GM12865 (cell line): ENCODE data around the gene CCDC47.
"Not testable (repeated sequence)": the region's sequence is repeated elsewhere in the genome, so short reads cannot be mapped to it uniquely, and the experiment has no call there.

Experiments
- DNase-seq: peaks from one replicate; pipeline ENCODE4 v3.0.0; 2010; ENCODE audit warnings: low read depth
- H3K4me3 ChIP-seq: 2 replicates; pipeline ENCODE4 v1.5.1; 2011; ENCODE audit warnings: mild to moderate bottlenecking, low read depth, low read length, control low read depth
- CTCF ChIP-seq: IDR thresholded peaks from 2 replicates; pipeline ENCODE4 v1.5.1; 2011; ENCODE audit warnings: low read length, control low read depth, low read depth, inconsistent platforms; ENCODE audit not compliant: insufficient read depth; ENCODE audit errors: missing control alignments

The CCDC47 gene

DNA sequence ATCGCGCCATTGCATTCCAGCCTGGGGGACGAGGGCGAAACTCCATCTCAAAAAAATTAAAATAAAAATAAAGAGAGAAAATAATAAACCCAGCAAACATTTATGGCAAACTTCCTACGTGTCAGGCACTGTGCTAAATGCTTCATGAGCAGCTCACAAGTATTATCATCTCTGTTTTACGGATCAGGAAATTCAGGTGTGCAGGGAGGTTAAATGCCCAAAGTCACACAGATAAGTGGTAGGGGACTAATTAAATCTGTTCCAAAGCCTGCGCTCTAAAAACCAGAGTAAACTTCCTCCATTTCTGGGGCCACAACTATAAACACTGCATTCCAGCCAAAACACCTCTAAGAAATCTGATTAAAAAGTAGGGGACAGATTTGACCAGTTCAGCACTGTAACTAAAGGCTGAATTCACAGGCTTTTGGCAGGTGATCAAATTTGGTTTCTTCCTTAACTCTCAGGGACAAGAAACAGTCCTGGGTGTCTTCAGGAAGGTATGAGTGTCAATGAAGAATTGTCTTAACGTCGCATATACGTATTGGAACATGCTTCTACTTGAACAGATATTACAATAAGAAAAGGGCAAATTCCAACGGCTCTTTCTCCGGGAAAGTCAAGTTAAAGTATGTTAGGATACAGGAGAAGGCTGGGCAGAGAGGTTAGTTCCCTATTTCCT lies 32.8 kb downstream of the CCDC47 start:
- no peak for TF ChIP-seq CTCF
- DNase-seq = peak; percentile 5
- peak overlapping the region; percentile 95 for H3K4me3 ChIP-seq

DNA sequence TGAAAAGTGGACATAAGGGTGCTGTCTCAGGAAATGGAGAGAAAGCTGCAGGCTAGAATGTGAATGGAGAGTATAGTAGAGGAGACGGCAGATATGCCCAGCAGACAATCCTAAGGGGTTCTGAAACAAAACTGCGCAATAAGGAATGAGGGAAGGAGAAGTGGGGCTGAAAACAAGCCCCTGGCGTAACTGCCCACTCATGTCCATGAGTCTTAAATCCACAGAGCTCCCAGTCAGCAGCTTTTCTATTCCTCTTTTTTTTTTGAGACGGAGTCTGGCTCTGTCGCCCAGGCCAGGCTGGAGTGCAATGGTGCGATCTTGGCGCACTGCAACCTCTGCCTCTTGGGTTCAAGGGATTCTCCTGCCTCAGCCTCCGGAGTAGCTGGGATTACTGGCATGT lies 37.7 kb downstream of the CCDC47 start:
- no peak overlapping the region for H3K4me3 ChIP-seq
- DNase-seq = no peak
- TF ChIP-seq CTCF = no peak

DNA sequence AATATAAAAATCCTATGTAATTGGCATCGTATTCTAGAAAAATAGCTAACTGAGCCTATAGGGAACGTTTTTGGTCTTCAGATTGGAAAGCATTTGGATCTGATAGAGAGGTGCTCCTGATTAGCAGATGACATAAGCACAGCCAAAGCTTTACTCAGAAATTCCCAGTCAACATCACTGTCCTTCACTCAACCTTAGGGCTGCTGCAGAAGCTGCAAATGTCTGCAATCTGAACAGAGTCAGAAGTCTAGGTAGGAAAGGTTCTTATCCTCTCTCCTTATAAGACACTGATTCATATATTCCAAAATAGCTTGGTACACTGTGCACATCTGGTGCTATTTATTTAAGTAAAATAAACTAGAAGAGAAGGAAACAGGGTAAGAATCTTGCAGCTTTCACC lies 51.0 kb downstream of the CCDC47 start:
- no peak for TF ChIP-seq CTCF
- H3K4me3 ChIP-seq = no peak overlapping the region
- no peak for DNase-seq

- not testable (repeated sequence) for H3K4me3 ChIP-seq, DNase-seq
Measured at GRCh38 chr17:63720194-63720593, 53.2 kb downstream of the CCDC47 start.

DNA sequence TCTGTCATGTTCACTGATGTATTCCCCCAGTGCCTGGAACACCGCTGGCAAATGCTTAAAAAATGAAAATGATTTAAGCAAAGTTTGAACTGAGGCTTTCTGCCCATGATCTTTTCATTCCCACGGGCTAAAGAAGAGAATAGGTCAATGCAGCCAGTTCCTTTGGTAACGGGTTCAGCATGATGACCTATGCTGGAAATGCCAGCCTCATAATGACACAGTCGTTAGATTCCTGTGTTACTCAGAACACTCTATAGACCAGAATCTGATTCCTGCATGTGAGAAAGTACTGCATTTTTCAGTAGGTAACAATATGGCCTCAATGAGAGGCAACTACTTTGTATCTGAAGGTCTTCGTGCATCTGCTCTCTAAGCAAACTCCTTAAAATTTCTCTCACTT lies 54.4 kb downstream of the CCDC47 start:
- DNase-seq = no peak
- H3K4me3 ChIP-seq = no peak overlapping the region
- TF ChIP-seq CTCF = no peak

GRCh38 chr17:63716426-63716825 lies 57.0 kb downstream of the CCDC47 start:
- TF ChIP-seq CTCF = no peak
- H3K4me3 ChIP-seq = no peak overlapping the region
- DNase-seq = no peak

- H3K4me3 ChIP-seq = no peak overlapping the region
- TF ChIP-seq CTCF = no peak
- no peak for DNase-seq
Measured at GRCh38 chr17:63714550-63715277, 58.7 kb downstream of the CCDC47 start.
